Skeletal muscle tissue (tissue), 4 donors: Measurements from ENCODE around the gene PSMB7. TPM values are rescaled to one million over a fixed set of nuclear protein-coding genes. Genes with fewer than 3 reads are reported as not detected.
A peak's percentile ranks its signal among the peaks of the same experiment; 100 is the strongest.

ENCODE experiments used
- H3K27ac ChIP-seq: one replicate; pipeline ENCODE4 v1.7.0; 2013; ENCODE audit warnings: mild to moderate bottlenecking, low read depth, low read length, inconsistent platforms
- H3K27me3 ChIP-seq, 3 donors: one replicate each; pipeline ENCODE4 v1.7.0; 2013; ENCODE audit warnings: low read length in 3 of 3; ENCODE audit not compliant: control insufficient read depth in 3 of 3, insufficient read depth in 3 of 3
- H3K36me3 ChIP-seq, 3 donors: one replicate each; pipeline ENCODE4 v1.7.0; 2013; ENCODE audit warnings: low read length in 3 of 3; ENCODE audit not compliant: control insufficient read depth in 3 of 3, insufficient read depth in 3 of 3
- H3K4me1 ChIP-seq, 3 donors: one replicate each; pipeline ENCODE4 v1.7.0; 2013; ENCODE audit warnings: low read length in 3 of 3, mild to moderate bottlenecking in 3 of 3; ENCODE audit not compliant: control insufficient read depth in 3 of 3, insufficient read depth in 3 of 3
- H3K4me3 ChIP-seq, 3 donors: one replicate each; pipeline ENCODE4 v1.7.0; 2013; ENCODE audit warnings: low read length in 3 of 3
- H3K9ac ChIP-seq, 3 donors: one replicate each; pipeline ENCODE4 v1.7.0; 2013; ENCODE audit warnings: low read length in 3 of 3, mild to moderate bottlenecking in 3 of 3, moderate library complexity in 2 of 3, low read depth in 1 of 3
- H3K9me3 ChIP-seq, 3 donors: one replicate each; pipeline ENCODE4 v1.7.0; 2013; ENCODE audit warnings: low read length in 3 of 3; ENCODE audit not compliant: control insufficient read depth in 3 of 3
- total RNA-seq: library from RNA; depleted of rRNA; stranded (reverse); fragments of >200 nt; gene quantifications from one replicate; pipeline ENCODE4 v1.2.3, GENCODE V29; 2014
- donor health status: Osteomylitis.

PSMB7 gene
- total RNA-seq, 1 donor from 2014 or later, result 215 TPM

DNA sequence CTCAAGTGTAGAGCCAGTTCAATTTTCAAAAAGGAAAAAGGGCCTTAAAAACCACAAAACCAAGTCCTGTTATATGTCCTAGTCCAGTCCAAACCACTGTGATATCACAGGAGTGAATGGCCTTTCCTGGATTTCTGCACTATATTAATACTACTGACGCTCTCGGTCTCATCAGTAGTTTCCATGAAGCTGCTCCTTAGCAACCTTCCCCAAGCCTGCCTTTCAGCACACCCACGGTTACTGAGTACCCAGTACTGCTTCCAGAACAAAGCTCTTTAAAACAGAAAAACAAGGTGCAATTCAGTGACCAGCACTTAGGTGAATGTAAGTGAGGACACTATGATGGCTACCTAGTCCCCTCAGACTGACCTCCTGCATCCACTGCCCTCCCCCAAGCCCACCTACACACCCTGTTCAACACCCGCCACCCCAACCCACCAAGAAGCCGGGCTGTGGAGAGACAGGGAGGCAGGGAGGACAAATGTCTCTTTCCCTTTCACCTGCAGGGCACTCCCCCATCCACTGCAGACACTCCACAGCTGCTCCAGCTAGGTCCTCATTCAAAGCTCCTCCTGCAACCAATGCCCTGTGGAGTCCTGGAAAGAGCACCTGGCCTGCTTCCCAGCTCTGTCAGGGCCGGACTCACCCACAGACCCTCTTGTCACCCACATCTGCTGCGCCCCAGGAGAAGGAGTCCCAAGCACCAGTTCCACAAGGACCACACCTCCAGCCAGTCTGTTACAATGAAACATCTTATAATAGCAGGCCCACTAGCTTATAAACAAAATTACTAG, 25.9 kb downstream of the PSMB7 start:
- Histone ChIP-seq H3K4me1 (peaks cover 31 to 57% (median 39%) of the 10 kb centered on the region in 3 donors), H3K9me3 (no peaks in the 10 kb centered on the region), H3K27me3 (no peaks in the 10 kb centered on the region)

DNA sequence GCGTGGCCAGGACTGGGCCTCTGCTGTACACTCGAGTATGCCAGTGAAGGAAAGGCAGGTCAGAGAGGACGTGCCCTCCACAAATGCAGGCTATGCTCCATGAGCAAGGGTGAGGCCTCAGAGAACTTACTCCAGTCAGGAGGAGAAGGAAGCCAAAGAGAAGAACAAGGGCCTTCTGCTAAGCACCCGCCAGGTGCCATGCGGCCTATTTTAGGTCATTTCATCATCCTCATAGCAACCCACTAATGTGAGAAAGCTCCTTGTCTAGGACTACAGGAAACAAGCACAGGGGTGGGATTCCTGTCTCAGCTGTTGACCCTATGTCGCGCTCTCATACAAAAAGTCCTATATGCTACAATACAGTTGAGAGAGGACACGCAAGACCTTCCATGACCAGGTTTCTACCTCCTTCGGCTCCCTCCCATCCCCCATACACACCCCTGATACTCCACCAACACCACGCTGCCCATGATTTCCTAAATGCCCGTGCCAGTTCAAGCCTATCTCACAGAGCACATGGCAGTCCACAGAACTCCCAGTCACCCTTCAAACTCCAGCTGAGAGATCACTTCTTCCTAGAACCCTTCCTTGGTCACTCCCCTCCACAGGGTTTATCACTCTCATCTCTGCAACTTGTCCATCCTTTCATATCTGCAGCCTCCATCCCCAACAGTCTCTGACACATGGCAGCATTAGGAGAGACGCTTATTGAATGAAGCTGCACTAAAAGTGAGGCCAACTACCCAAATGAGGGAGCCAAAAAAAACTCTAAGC, 26.8 kb downstream of the PSMB7 start:
- Histone ChIP-seq H3K4me3 (no peak overlapping the region), H3K27ac (no peak overlapping the region), H3K9me3 (no peaks in the 10 kb centered on the region), H3K27me3 (no peaks in the 10 kb centered on the region), H3K4me1 (peaks cover 31 to 52% (median 39%) of the 10 kb centered on the region in 3 donors), H3K36me3 (peaks cover 7 to 8% (median 7%) of the 10 kb centered on the region in 3 donors), H3K9ac (no peak overlapping the region)

More for the DNA sequence above, 25.9 kb downstream of the PSMB7 start:
- Histone ChIP-seq H3K4me3 (no peak overlapping the region), H3K9ac (no peak overlapping the region), H3K36me3 (peaks cover 0 to under 1% (median 0%) of the 10 kb centered on the region in 3 donors), H3K27ac (no peak overlapping the region)

GRCh38 chr9:124386201-124386600, 29.0 kb downstream of the PSMB7 start:
- Histone ChIP-seq H3K36me3 (peaks cover 8 to 17% (median 10%) of the 10 kb centered on the region in 3 donors), H3K27me3 (no peaks in the 10 kb centered on the region), H3K27ac (no peak overlapping the region), H3K9me3 (no peaks in the 10 kb centered on the region), H3K4me1 (peaks cover 13 to 33% (median 23%) of the 10 kb centered on the region in 3 donors), H3K4me3 (no peak overlapping the region), H3K9ac (no peak overlapping the region)

- Histone ChIP-seq H3K4me3 (no peak overlapping the region), H3K9me3 (no peaks in the 10 kb centered on the region), H3K4me1 (peaks cover 13 to 28% (median 18%) of the 10 kb centered on the region in 3 donors), H3K27ac (no peak overlapping the region), H3K36me3 (peaks cover 8 to 17% (median 10%) of the 10 kb centered on the region in 3 donors), H3K27me3 (no peaks in the 10 kb centered on the region), H3K9ac (no peak overlapping the region)
Observed at GRCh38 chr9:124385623-124386022, 29.6 kb downstream of the PSMB7 start.

DNA sequence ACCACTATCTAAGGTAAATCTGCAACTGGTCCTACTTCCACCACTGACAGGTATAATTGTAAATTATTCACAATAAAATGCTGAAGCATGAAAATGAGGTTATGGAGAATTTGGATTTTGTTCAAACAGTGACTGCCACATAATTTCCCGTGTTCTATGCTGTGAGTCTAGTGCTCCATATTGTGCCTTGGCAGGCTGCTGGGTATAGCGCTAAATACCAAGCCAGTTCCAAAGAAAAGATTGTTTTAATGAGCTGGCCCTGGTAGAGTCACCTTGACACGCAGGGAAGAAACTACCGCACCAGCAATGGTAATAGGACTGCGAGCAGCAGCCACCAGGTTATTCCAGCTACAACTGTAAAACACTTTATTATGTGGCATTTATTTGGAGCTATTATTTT, 30.4 kb downstream of the PSMB7 start:
- Histone ChIP-seq H3K9ac (no peak overlapping the region), H3K36me3 (peaks cover 12 to 21% (median 13%) of the 10 kb centered on the region in 3 donors), H3K4me3 (no peak overlapping the region), H3K27ac (no peak overlapping the region), H3K4me1 (peaks cover 13 to 21% (median 18%) of the 10 kb centered on the region in 3 donors), H3K27me3 (no peaks in the 10 kb centered on the region), H3K9me3 (no peaks in the 10 kb centered on the region)

GRCh38 chr9:124384210-124384609, 31.0 kb downstream of the PSMB7 start:
- H3K27me3 ChIP-seq, result no peaks in the 10 kb centered on the region
- no peaks in the 10 kb centered on the region for H3K9me3 ChIP-seq
- no peak overlapping the region for H3K9ac ChIP-seq
- H3K4me3 ChIP-seq, result no peak overlapping the region
- H3K4me1 ChIP-seq, result peaks cover 9 to 15% (median 13%) of the 10 kb centered on the region in 3 donors
- no peak overlapping the region for H3K27ac ChIP-seq
- H3K36me3 ChIP-seq, result peaks cover 13 to 26% (median 17%) of the 10 kb centered on the region in 3 donors

GRCh38 chr9:124381170-124381945, 33.9 kb downstream of the PSMB7 start:
- Histone ChIP-seq H3K4me1 (peaks cover 13 to 15% (median 14%) of the 10 kb centered on the region in 3 donors), H3K4me3 (no peak overlapping the region), H3K36me3 (peaks cover 13 to 26% (median 17%) of the 10 kb centered on the region in 3 donors), H3K27me3 (no peaks in the 10 kb centered on the region), H3K9me3 (no peaks in the 10 kb centered on the region), H3K9ac (no peak overlapping the region), H3K27ac (no peak overlapping the region)

DNA sequence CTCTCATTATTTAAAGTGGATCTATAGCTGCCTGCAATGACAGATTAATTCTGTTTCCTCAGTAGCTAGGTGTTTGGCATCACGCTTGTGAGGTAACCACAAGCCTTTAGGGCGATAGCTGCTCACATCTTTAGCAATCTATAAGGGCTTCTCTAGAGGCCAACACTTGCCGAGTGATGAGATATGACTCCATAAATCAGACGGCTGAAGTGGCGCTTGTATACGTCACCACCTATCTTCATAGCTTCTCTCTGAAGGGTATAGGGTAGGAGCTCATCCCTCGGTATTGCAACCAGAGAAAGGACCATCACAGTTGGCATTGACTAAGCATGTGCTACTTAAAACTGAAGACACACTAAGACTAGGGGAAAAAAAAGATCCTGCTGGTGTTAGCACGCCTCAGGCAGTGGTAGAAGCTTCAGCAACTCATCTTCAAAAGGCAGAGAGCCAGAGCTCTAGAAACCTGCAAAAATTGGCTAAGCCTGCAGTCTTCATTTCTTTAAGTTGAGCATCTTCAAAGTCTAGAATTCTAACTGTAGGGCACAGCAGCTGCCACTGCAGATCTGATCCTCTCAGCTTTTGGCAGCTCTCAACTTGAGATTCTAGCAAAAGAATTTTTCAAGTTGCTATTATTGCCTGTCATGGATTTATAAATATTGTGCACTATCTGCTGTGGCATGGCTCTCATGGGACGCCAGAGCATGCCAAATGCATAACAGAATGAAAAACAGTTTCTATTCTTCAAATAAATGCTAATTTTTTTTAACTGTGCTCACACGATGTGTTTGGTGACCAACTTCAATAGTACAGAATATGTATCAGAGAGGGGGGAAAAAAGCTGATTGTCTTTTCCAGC, 37.5 kb downstream of the PSMB7 start:
- Histone ChIP-seq H3K9ac (peak overlapping the region in 1 of 3 donors; percentile 19), H3K4me1 (peaks cover 14 to 16% (median 14%) of the 10 kb centered on the region in 3 donors), H3K36me3 (peaks cover 4 to 12% (median 10%) of the 10 kb centered on the region in 3 donors), H3K27ac (no peak overlapping the region), H3K9me3 (no peaks in the 10 kb centered on the region), H3K4me3 (peak overlapping the region in 1 of 3 donors; percentile 9), H3K27me3 (no peaks in the 10 kb centered on the region)

GRCh38 chr9:124376329-124376728, 38.9 kb downstream of the PSMB7 start:
- Histone ChIP-seq H3K27me3 (no peaks in the 10 kb centered on the region), H3K27ac (no peak overlapping the region), H3K9me3 (no peaks in the 10 kb centered on the region), H3K36me3 (peaks cover 4 to 10% (median 9%) of the 10 kb centered on the region in 3 donors), H3K4me1 (peaks cover 18 to 29% (median 23%) of the 10 kb centered on the region in 3 donors), H3K4me3 (no peak overlapping the region), H3K9ac (no peak overlapping the region)
